Measurements from ENCODE around the gene MKRN3.
"Not testable (repeated sequence)": the region's sequence is repeated elsewhere in the genome, so short reads cannot be mapped to it uniquely, and the experiment has no call there.

The MKRN3 gene

DNA sequence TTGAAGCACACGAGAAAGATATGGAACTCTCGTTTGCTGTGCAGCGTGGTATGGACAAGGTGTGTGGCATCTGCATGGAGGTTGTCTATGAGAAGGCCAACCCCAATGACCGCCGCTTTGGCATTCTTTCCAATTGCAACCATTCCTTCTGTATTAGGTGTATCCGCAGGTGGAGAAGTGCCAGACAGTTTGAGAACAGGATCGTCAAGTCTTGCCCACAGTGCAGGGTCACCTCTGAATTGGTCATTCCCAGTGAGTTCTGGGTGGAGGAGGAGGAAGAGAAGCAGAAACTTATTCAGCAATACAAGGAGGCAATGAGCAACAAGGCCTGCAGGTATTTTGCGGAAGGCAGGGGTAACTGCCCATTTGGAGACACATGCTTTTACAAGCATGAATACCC lies 1.2 kb downstream of the MKRN3 start:
- no peak overlapping the region for H3K27ac Mint-ChIP-seq
- H3K36me3 Mint-ChIP-seq (ENCODE audit: low read depth), result no peaks in the 10 kb centered on the region
- H3K4me3 Mint-ChIP-seq, result peak overlapping the region; percentile 65
- no peak for DNase-seq (ENCODE audit: low spot score)
- H3K9me3 Mint-ChIP-seq, result peaks cover 9% of the 10 kb centered on the region
- H3K27me3 Mint-ChIP-seq (ENCODE audit: low read depth), result no peaks in the 10 kb centered on the region
- H3K4me1 Mint-ChIP-seq (ENCODE audit: low read depth), result no peaks in the 10 kb centered on the region

DNA sequence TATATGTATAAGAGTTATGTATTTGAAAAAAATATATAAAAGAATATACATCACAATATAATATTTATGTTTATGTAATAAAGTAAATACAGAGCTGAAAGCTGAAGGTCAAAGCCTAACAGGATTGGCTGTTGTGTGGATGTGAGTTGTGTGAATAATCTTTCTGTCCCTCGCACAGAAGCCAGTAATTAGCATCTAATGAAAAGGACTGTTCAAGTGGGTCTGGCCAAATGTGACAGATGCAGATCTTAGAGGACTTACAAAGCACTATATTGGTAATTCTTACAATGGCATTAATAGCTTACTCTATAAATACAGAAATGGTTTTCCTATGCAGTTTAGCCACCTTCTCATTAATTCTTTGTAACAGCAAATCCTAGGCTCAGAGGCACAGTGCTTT lies 2.4 kb downstream of the MKRN3 start:
- no peak overlapping the region for H3K27ac Mint-ChIP-seq
- H3K4me1 Mint-ChIP-seq (ENCODE audit: low read depth), result no peaks in the 10 kb centered on the region
- no peaks in the 10 kb centered on the region for H3K36me3 Mint-ChIP-seq (ENCODE audit: low read depth)
- DNase-seq (ENCODE audit: low spot score), result no peak
- H3K27me3 Mint-ChIP-seq (ENCODE audit: low read depth), result no peaks in the 10 kb centered on the region
- no peak overlapping the region for H3K4me3 Mint-ChIP-seq
- H3K9me3 Mint-ChIP-seq, result peaks cover 9% of the 10 kb centered on the region

DNA sequence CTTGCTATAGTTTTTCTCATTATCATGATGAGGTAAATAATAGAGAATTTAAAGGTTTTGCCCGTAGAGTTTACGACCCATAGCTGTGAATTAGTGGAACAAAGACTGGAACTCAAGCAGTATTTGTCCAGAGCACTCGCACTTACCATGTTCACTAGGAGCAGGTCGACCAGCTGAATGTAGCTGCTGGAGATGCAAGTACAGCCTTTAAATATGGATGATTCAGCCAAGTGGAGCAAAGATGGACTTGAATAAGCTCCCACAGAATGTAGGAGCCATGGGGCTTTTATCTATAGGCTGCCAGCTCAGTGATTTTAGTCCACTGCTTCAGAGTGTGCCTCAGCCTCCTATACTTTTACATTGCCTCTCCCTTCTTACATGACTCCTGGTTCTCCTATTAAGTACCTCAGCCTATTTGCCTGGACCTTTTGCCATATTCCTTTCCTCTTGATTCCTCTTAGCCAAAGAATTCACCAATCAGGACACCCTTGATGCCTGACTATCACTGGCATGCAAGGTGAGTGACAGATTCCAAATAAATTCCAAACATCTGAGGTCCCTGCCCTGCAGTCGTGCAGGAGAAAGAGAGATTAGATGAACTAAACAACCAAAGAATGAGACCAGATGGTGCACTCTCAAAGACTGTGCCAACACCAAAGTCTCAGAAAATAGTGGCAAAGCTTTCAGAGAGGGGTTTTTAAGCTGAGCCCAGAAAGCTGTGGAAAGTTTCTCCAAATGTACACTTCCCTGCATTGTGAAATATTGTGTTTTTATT lies 3.9 kb downstream of the MKRN3 start:
- H3K9me3 Mint-ChIP-seq, result peaks cover 9% of the 10 kb centered on the region
- no peaks in the 10 kb centered on the region for H3K4me1 Mint-ChIP-seq (ENCODE audit: low read depth)
- no peaks in the 10 kb centered on the region for H3K27me3 Mint-ChIP-seq (ENCODE audit: low read depth)
- H3K4me3 Mint-ChIP-seq, result no peak overlapping the region
- no peak overlapping the region for H3K27ac Mint-ChIP-seq
- H3K36me3 Mint-ChIP-seq (ENCODE audit: low read depth), result no peaks in the 10 kb centered on the region
- DNase-seq (ENCODE audit: low spot score), result no peak

DNA sequence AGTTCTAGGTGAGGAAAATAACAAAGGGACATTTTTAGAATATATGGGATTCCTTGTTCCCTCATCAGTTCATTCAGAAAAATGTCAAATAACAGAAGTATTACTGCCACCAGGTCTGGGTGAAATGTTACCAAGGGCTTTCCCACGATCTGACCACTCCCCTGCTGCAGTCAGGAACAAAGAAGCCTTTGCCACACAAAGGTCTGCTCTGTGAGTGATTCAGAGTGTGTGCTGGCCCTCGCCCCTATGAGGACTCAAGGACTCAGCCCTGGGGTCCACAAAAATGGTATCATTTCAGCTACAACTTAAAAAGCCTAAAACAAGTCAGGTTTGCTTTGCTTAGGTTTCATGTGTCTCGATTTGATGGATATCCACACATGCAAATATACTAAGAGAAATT lies 5.0 kb downstream of the MKRN3 start:
- no peaks in the 10 kb centered on the region for H3K27me3 Mint-ChIP-seq (ENCODE audit: low read depth)
- H3K4me1 Mint-ChIP-seq (ENCODE audit: low read depth), result no peaks in the 10 kb centered on the region
- no peaks in the 10 kb centered on the region for H3K36me3 Mint-ChIP-seq (ENCODE audit: low read depth)
- no peak overlapping the region for H3K27ac Mint-ChIP-seq
- no peak for DNase-seq (ENCODE audit: low spot score)
- no peaks in the 10 kb centered on the region for H3K9me3 Mint-ChIP-seq
- H3K4me3 Mint-ChIP-seq, result no peak overlapping the region

GRCh38 chr15:23572844-23573243 lies 7.4 kb downstream of the MKRN3 start:
- no peak overlapping the region for H3K27ac Mint-ChIP-seq
- no peak for DNase-seq (ENCODE audit: low spot score)
- no peaks in the 10 kb centered on the region for H3K4me1 Mint-ChIP-seq (ENCODE audit: low read depth)
- H3K4me3 Mint-ChIP-seq, result no peak overlapping the region
- no peaks in the 10 kb centered on the region for H3K9me3 Mint-ChIP-seq
- no peaks in the 10 kb centered on the region for H3K36me3 Mint-ChIP-seq (ENCODE audit: low read depth)
- no peaks in the 10 kb centered on the region for H3K27me3 Mint-ChIP-seq (ENCODE audit: low read depth)

- H3K36me3 Mint-ChIP-seq (ENCODE audit: low read depth), result no peaks in the 10 kb centered on the region
- H3K27ac Mint-ChIP-seq, result no peak overlapping the region
- no peak for DNase-seq (ENCODE audit: low spot score)
- no peaks in the 10 kb centered on the region for H3K27me3 Mint-ChIP-seq (ENCODE audit: low read depth)
- no peaks in the 10 kb centered on the region for H3K4me1 Mint-ChIP-seq (ENCODE audit: low read depth)
- no peaks in the 10 kb centered on the region for H3K9me3 Mint-ChIP-seq
- H3K4me3 Mint-ChIP-seq, result no peak overlapping the region
Observed at GRCh38 chr15:23574742-23575141, 9.3 kb downstream of the MKRN3 start.

DNA sequence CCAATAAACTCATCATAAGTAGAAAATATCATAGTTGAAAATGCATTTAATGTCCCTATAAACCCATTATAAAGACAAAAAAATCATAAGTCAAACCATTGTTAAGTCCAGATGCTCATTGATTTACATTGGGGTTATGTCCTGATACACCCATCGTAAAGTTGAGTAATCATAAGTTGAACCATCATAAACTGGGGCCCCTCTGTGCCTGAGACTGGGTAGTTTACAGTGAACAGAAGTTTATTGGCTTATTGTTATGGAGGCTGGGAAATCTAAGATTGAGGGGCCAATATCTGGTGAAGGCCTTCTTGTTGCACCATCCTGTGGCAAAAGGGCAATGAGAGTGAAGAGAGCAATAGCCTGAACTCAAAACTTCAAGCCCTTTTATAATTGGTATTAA lies 10.6 kb downstream of the MKRN3 start:
- no peak overlapping the region for H3K4me3 Mint-ChIP-seq
- no peaks in the 10 kb centered on the region for H3K27me3 Mint-ChIP-seq (ENCODE audit: low read depth)
- H3K4me1 Mint-ChIP-seq (ENCODE audit: low read depth), result no peaks in the 10 kb centered on the region
- no peaks in the 10 kb centered on the region for H3K36me3 Mint-ChIP-seq (ENCODE audit: low read depth)
- DNase-seq (ENCODE audit: low spot score), result no peak
- H3K9me3 Mint-ChIP-seq, result no peaks in the 10 kb centered on the region
- H3K27ac Mint-ChIP-seq, result no peak overlapping the region

- Mint-ChIP-seq H3K27ac (no peak overlapping the region), H3K9me3 (no peaks in the 10 kb centered on the region), H3K4me1 (ENCODE audit: low read depth) (no peaks in the 10 kb centered on the region), H3K36me3 (ENCODE audit: low read depth) (no peaks in the 10 kb centered on the region), H3K4me3 (no peak overlapping the region), H3K27me3 (ENCODE audit: low read depth) (no peaks in the 10 kb centered on the region)
- DNase-seq (ENCODE audit: low spot score), result no peak
Observed at GRCh38 chr15:23578521-23579150, 13.2 kb downstream of the MKRN3 start.

GRCh38 chr15:23588268-23588667 lies 22.8 kb downstream of the MKRN3 start:
- Mint-ChIP-seq H3K36me3 (ENCODE audit: low read depth) (no peaks in the 10 kb centered on the region), H3K4me1 (ENCODE audit: low read depth) (no peaks in the 10 kb centered on the region), H3K27ac (no peak overlapping the region), H3K4me3 (no peak overlapping the region), H3K27me3 (ENCODE audit: low read depth) (no peaks in the 10 kb centered on the region), H3K9me3 (no peaks in the 10 kb centered on the region)
- DNase-seq (ENCODE audit: low spot score), result no peak

DNA sequence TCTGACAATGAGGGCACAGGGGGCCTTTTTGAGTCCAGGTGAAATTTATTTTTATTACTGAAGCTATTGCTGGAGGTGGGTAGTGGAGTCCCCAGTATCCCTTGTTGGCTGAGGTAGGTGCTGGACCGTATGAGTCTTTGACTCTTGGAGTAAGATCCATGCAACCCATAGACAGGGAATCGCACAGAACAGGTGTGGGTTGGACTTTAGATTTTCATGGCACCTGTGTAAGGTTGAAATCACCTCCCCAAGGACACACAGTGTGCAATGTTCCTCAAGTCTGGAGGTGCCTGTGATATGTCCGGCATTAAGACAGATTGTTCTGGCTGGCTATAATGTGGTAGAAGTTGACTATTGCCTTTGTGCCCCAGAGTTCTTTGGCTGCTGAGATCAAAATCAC lies 23.5 kb downstream of the MKRN3 start:
- no peak for DNase-seq (ENCODE audit: low spot score)
- Mint-ChIP-seq H3K27ac (no peak overlapping the region), H3K9me3 (no peaks in the 10 kb centered on the region), H3K27me3 (ENCODE audit: low read depth) (no peaks in the 10 kb centered on the region), H3K36me3 (ENCODE audit: low read depth) (no peaks in the 10 kb centered on the region), H3K4me3 (no peak overlapping the region), H3K4me1 (ENCODE audit: low read depth) (no peaks in the 10 kb centered on the region)

GRCh38 chr15:23594252-23594770 lies 28.8 kb downstream of the MKRN3 start:
- Mint-ChIP-seq H3K4me1 (ENCODE audit: low read depth) (no peaks in the 10 kb centered on the region), H3K9me3 (no peaks in the 10 kb centered on the region), H3K27me3 (ENCODE audit: low read depth) (no peaks in the 10 kb centered on the region), H3K36me3 (ENCODE audit: low read depth) (no peaks in the 10 kb centered on the region), H3K27ac (no peak overlapping the region), H3K4me3 (no peak overlapping the region)
- no peak for DNase-seq (ENCODE audit: low spot score)

GRCh38 chr15:23595368-23595767 lies 29.9 kb downstream of the MKRN3 start:
- Mint-ChIP-seq H3K4me1 (ENCODE audit: low read depth) (no peaks in the 10 kb centered on the region), H3K27me3 (ENCODE audit: low read depth) (no peaks in the 10 kb centered on the region), H3K27ac (no peak overlapping the region), H3K4me3 (no peak overlapping the region), H3K9me3 (no peaks in the 10 kb centered on the region), H3K36me3 (ENCODE audit: low read depth) (no peaks in the 10 kb centered on the region)
- no peak for DNase-seq (ENCODE audit: low spot score)

DNA sequence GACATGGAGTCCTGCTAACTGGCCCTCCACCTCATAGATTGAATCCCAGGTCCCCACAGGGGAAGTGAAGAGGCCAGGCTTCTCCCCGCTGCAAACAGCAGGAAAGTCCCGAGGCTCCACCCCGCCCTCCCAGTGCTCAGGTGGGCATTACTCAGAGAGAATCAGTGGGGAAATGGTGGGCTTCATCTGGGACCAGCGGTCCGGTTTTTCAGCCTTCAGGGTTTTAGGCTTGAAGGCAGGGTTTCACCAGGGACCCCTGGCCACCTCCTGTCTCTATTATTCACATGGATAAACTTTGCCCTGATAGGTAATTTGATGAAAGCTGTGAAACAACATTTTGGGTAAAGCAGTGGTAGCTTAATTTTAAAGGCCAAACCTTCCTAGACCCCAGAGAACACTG lies 31.3 kb downstream of the MKRN3 start:
- DNase-seq (ENCODE audit: low spot score), result no peak
- H3K27ac Mint-ChIP-seq, result no peak overlapping the region
- H3K4me3 Mint-ChIP-seq, result no peak overlapping the region
- no peaks in the 10 kb centered on the region for H3K27me3 Mint-ChIP-seq (ENCODE audit: low read depth)
- H3K9me3 Mint-ChIP-seq, result peaks cover 2% of the 10 kb centered on the region
- H3K4me1 Mint-ChIP-seq (ENCODE audit: low read depth), result no peaks in the 10 kb centered on the region
- H3K36me3 Mint-ChIP-seq (ENCODE audit: low read depth), result no peaks in the 10 kb centered on the region

GRCh38 chr15:23597278-23597677 lies 31.8 kb downstream of the MKRN3 start:
- not testable (repeated sequence) for H3K36me3 Mint-ChIP-seq (ENCODE audit: low read depth); H3K4me3 Mint-ChIP-seq; DNase-seq (ENCODE audit: low spot score); H3K9me3 Mint-ChIP-seq; H3K27ac Mint-ChIP-seq; H3K4me1 Mint-ChIP-seq (ENCODE audit: low read depth); H3K27me3 Mint-ChIP-seq (ENCODE audit: low read depth)

GRCh38 chr15:23599053-23599452 lies 33.6 kb downstream of the MKRN3 start:
- no peak overlapping the region for H3K27ac Mint-ChIP-seq
- H3K9me3 Mint-ChIP-seq, result peaks cover 21% of the 10 kb centered on the region
- H3K27me3 Mint-ChIP-seq (ENCODE audit: low read depth), result no peaks in the 10 kb centered on the region
- no peak overlapping the region for H3K4me3 Mint-ChIP-seq
- H3K36me3 Mint-ChIP-seq (ENCODE audit: low read depth), result no peaks in the 10 kb centered on the region
- DNase-seq (ENCODE audit: low spot score), result no peak
- no peaks in the 10 kb centered on the region for H3K4me1 Mint-ChIP-seq (ENCODE audit: low read depth)
